IPS DF 6.9 (cell line): ENCODE results near the gene CDCA7L.
"Not testable (repeated sequence)": the region's sequence is repeated elsewhere in the genome, so short reads cannot be mapped to it uniquely, and the experiment has no call there.

Experiments
- DNase-seq: peaks from one replicate; pipeline ENCODE4 v3.0.0-alpha.2; 2013; ENCODE audit warnings: low read depth, low spot score
- H3K27ac ChIP-seq: one replicate; pipeline ENCODE4 v1.5.1; 2013; ENCODE audit warnings: low read length, control low read depth
- H3K27me3 ChIP-seq: 2 replicates; pipeline ENCODE4 v1.6.1; 2013; ENCODE audit warnings: mild to moderate bottlenecking, low read length; ENCODE audit not compliant: control insufficient read depth, insufficient read depth
- H3K36me3 ChIP-seq: 2 replicates; pipeline ENCODE4 v1.6.1; 2013; ENCODE audit warnings: low read length; ENCODE audit not compliant: control insufficient read depth, insufficient read depth
- H3K4me1 ChIP-seq: 2 replicates; pipeline ENCODE4 v1.6.1; 2013; ENCODE audit warnings: low read length; ENCODE audit not compliant: control insufficient read depth, insufficient read depth
- H3K4me3 ChIP-seq: 2 replicates; pipeline ENCODE4 v1.5.1; 2013; ENCODE audit warnings: mild to moderate bottlenecking, low read length
- H3K9me3 ChIP-seq: 2 replicates; pipeline ENCODE4 v1.6.1; 2013; ENCODE audit warnings: low read length, inconsistent platforms; ENCODE audit not compliant: control insufficient read depth, insufficient read depth
- WGBS: extraction: QIAGEN DNeasy Blood & Tissue Kit; methylation state at CpG from one replicate; pipeline ENCODE4 v1.1.7; 2013; ENCODE audit warnings: mixed read lengths, missing lambda C conversion rate; ENCODE audit not compliant: insufficient read length, insufficient coverage; 5-methylcytosine and 5-hydroxymethylcytosine counted together

Gene CDCA7L

GRCh38 chr7:21886396-21886795 lies 59.3 kb downstream of the CDCA7L start:
- no peak for DNase-seq
- H3K4me1 ChIP-seq: peaks cover 2% of the 10 kb centered on the region
- H3K27me3 ChIP-seq: no peaks in the 10 kb centered on the region
- WGBS: no CpG with 5 or more reads among the region's 4 CpGs
- no peak overlapping the region for H3K27ac ChIP-seq
- no peaks in the 10 kb centered on the region for H3K9me3 ChIP-seq
- H3K36me3 ChIP-seq: no peaks in the 10 kb centered on the region
- no peak overlapping the region for H3K4me3 ChIP-seq

- no peak for DNase-seq
- Histone ChIP-seq H3K27ac (no peak overlapping the region), H3K9me3 (no peaks in the 10 kb centered on the region), H3K4me3 (no peak overlapping the region), H3K36me3 (no peaks in the 10 kb centered on the region), H3K4me1 (peaks cover 2% of the 10 kb centered on the region), H3K27me3 (no peaks in the 10 kb centered on the region)
- no CpG with 5 or more reads among the region's 7 CpGs for WGBS
These were observed 61.2 kb downstream of the CDCA7L start for GRCh38 chr7:21884496-21884895.

GRCh38 chr7:21883501-21883900 lies 62.2 kb downstream of the CDCA7L start:
- no CpG with 5 or more reads among the region's 2 CpGs for WGBS
- not testable (repeated sequence) for H3K4me1 ChIP-seq, H3K27ac ChIP-seq, H3K9me3 ChIP-seq, H3K4me3 ChIP-seq, DNase-seq, H3K36me3 ChIP-seq, H3K27me3 ChIP-seq

- WGBS: no CpG with 5 or more reads among the region's 3 CpGs
- H3K4me1 ChIP-seq: peaks cover 2% of the 10 kb centered on the region
- no peak overlapping the region for H3K4me3 ChIP-seq
- no peaks in the 10 kb centered on the region for H3K9me3 ChIP-seq
- H3K36me3 ChIP-seq: no peaks in the 10 kb centered on the region
- no peaks in the 10 kb centered on the region for H3K27me3 ChIP-seq
- DNase-seq: no peak
- no peak overlapping the region for H3K27ac ChIP-seq
These were observed 62.6 kb downstream of the CDCA7L start for GRCh38 chr7:21883069-21883468.

- H3K4me1 ChIP-seq: peaks cover 14% of the 10 kb centered on the region
- H3K9me3 ChIP-seq: no peaks in the 10 kb centered on the region
- WGBS: no CpG with 5 or more reads among the region's 5 CpGs
- no peak overlapping the region for H3K4me3 ChIP-seq
- DNase-seq: no peak
- H3K27ac ChIP-seq: no peak overlapping the region
- H3K27me3 ChIP-seq: no peaks in the 10 kb centered on the region
- no peaks in the 10 kb centered on the region for H3K36me3 ChIP-seq
These were observed 75.8 kb downstream of the CDCA7L start for GRCh38 chr7:21869785-21870402.

- Histone ChIP-seq H3K9me3 (no peaks in the 10 kb centered on the region), H3K27me3 (no peaks in the 10 kb centered on the region), H3K36me3 (no peaks in the 10 kb centered on the region), H3K27ac (peak overlapping the region; percentile 66), H3K4me1 (peaks cover 14% of the 10 kb centered on the region), H3K4me3 (no peak overlapping the region)
- WGBS: no CpG with 5 or more reads among the region's 3 CpGs
- DNase-seq: no peak
These were observed 77.2 kb downstream of the CDCA7L start for GRCh38 chr7:21868576-21868850.

GRCh38 chr7:21867816-21868575 lies 77.7 kb downstream of the CDCA7L start:
- no CpG with 5 or more reads among the region's 8 CpGs for WGBS
- no peaks in the 10 kb centered on the region for H3K36me3 ChIP-seq
- no peaks in the 10 kb centered on the region for H3K27me3 ChIP-seq
- H3K27ac ChIP-seq: peak overlapping the region; percentile 66
- H3K9me3 ChIP-seq: no peaks in the 10 kb centered on the region
- no peak for DNase-seq
- H3K4me3 ChIP-seq: no peak overlapping the region
- H3K4me1 ChIP-seq: peaks cover 14% of the 10 kb centered on the region

- H3K4me3 ChIP-seq: no peak overlapping the region
- no peaks in the 10 kb centered on the region for H3K27me3 ChIP-seq
- no peak overlapping the region for H3K27ac ChIP-seq
- no peaks in the 10 kb centered on the region for H3K9me3 ChIP-seq
- H3K4me1 ChIP-seq: peaks cover 14% of the 10 kb centered on the region
- DNase-seq: no peak
- H3K36me3 ChIP-seq: no peaks in the 10 kb centered on the region
These were observed 78.5 kb downstream of the CDCA7L start for GRCh38 chr7:21867226-21867625.

GRCh38 chr7:21866731-21867130 lies 79.0 kb downstream of the CDCA7L start:
- Histone ChIP-seq H3K4me3 (no peak overlapping the region), H3K9me3 (no peaks in the 10 kb centered on the region), H3K4me1 (peaks cover 14% of the 10 kb centered on the region), H3K27me3 (no peaks in the 10 kb centered on the region), H3K27ac (peak overlapping the region; percentile 53), H3K36me3 (no peaks in the 10 kb centered on the region)
- no CpG with 5 or more reads among the region's 1 CpG for WGBS
- DNase-seq: no peak

GRCh38 chr7:21865631-21866204 lies 80.0 kb downstream of the CDCA7L start:
- not testable (repeated sequence) for H3K27ac ChIP-seq, H3K36me3 ChIP-seq, H3K4me3 ChIP-seq, H3K9me3 ChIP-seq, DNase-seq, H3K27me3 ChIP-seq
- H3K4me1 ChIP-seq: peaks cover 14% of the 10 kb centered on the region
- WGBS: no CpG with 5 or more reads among the region's 7 CpGs

- no peaks in the 10 kb centered on the region for H3K27me3 ChIP-seq
- no peak overlapping the region for H3K27ac ChIP-seq
- WGBS: no CpG with 5 or more reads among the region's 6 CpGs
- H3K36me3 ChIP-seq: no peaks in the 10 kb centered on the region
- H3K4me3 ChIP-seq: no peak overlapping the region
- H3K9me3 ChIP-seq: no peaks in the 10 kb centered on the region
- no peak for DNase-seq
- H3K4me1 ChIP-seq: no peaks in the 10 kb centered on the region
These were observed 94.1 kb downstream of the CDCA7L start for GRCh38 chr7:21851559-21851967.
